Neural cell (in vitro differentiated cells): ENCODE results near the gene PTDSS2. TPM values are rescaled to one million over a fixed set of nuclear protein-coding genes. Genes with fewer than 3 reads are reported as not detected.

Experiments
- H2AFZ ChIP-seq: fragments of 200-600, 300-800 bp; sonication (generic), shearing (Covaris generic); 2 replicates; pipeline ENCODE4 v1.6.0; 2014; ENCODE audit warnings: low read depth, mild to moderate bottlenecking, antibody characterized with exemption, low read length, moderate library complexity
- H3F3A ChIP-seq: fragments of 200-600 bp; shearing (Covaris generic); 2 replicates; pipeline ENCODE4 v1.6.1; 2016; ENCODE audit warnings: mild to moderate bottlenecking, moderate library complexity, mixed read lengths, antibody characterized with exemption, low read length; ENCODE audit not compliant: insufficient read depth, poor library complexity, severe bottlenecking
- H3K27ac ChIP-seq: fragments of 200-600, 300-800 bp; sonication (generic), shearing (Covaris generic); 2 replicates; pipeline ENCODE4 v1.5.1; 2014; ENCODE audit warnings: mild to moderate bottlenecking, low read length, moderate library complexity
- H3K27me3 ChIP-seq: fragments of 300-800, 200-600 bp; sonication (generic), shearing (Covaris generic); 2 replicates; pipeline ENCODE4 v1.6.0; 2014; ENCODE audit warnings: mild to moderate bottlenecking, low read depth, low read length, moderate library complexity; ENCODE audit not compliant: insufficient read depth
- H3K36me3 ChIP-seq: fragments of 300-800, 200-600 bp; sonication (generic), shearing (Covaris generic); 2 replicates; pipeline ENCODE4 v1.5.1; 2014; ENCODE audit warnings: mild to moderate bottlenecking, antibody characterized with exemption, low read length, moderate library complexity; ENCODE audit not compliant: insufficient read depth
- H3K4me2 ChIP-seq: fragments of 300-800, 200-600 bp; sonication (generic), shearing (Covaris generic); 2 replicates; pipeline ENCODE4 v1.6.0; 2014; ENCODE audit warnings: mild to moderate bottlenecking, low read length
- H3K4me3 ChIP-seq: fragments of 300-800, 200-600 bp; sonication (generic), shearing (Covaris generic); 2 replicates; pipeline ENCODE4 v1.5.1; 2014; ENCODE audit warnings: mild to moderate bottlenecking, low read length, moderate library complexity
- H3K79me2 ChIP-seq: fragments of 200-600 bp; shearing (Covaris generic); replicated peaks from 2 replicates; pipeline ENCODE4 v1.6.0; 2014; ENCODE audit warnings: mild to moderate bottlenecking, low read length, moderate library complexity; ENCODE audit not compliant: insufficient read depth
- H3K9ac ChIP-seq: fragments of 300-800, 200-600 bp; sonication (generic), shearing (Covaris generic); 2 replicates; pipeline ENCODE4 v1.6.1; 2016; ENCODE audit warnings: mild to moderate bottlenecking, low read length, mixed read lengths
- H3K9me2 ChIP-seq: fragments of 200-600 bp; shearing (Covaris generic); 2 replicates; pipeline ENCODE4 v1.6.1; 2016; ENCODE audit warnings: mild to moderate bottlenecking, low read length, mixed read lengths; ENCODE audit not compliant: insufficient read depth
- H3K9me3 ChIP-seq: fragments of 200-600, 300-800 bp; sonication (generic), shearing (Covaris generic); 2 replicates; pipeline ENCODE4 v1.6.1; 2016; ENCODE audit warnings: mild to moderate bottlenecking, mixed run types, low read length, moderate library complexity, mixed read lengths
- H4K20me1 ChIP-seq: fragments of 200-600 bp; shearing (Covaris generic); 2 replicates; pipeline ENCODE4 v1.6.1; 2016; ENCODE audit warnings: mild to moderate bottlenecking, mixed run types; ENCODE audit not compliant: insufficient read depth
- CTCF ChIP-seq: fragments of 450-650 bp; IDR thresholded peaks from 2 replicates; pipeline ENCODE4 v1.5.1; 2014; ENCODE audit warnings: antibody characterized with exemption, mild to moderate bottlenecking, moderate library complexity; ENCODE audit not compliant: poor library complexity, severe bottlenecking
- EP300 ChIP-seq: fragments of 450-650 bp; conservative IDR thresholded peaks from 2 replicates; pipeline ENCODE4 v1.6.1; 2014; ENCODE audit warnings: antibody characterized with exemption, mild to moderate bottlenecking, moderate library complexity; ENCODE audit not compliant: poor library complexity, severe bottlenecking
- EZH2 ChIP-seq: fragments of 200-600, 300-800 bp; shearing (Covaris generic), sonication (generic); IDR thresholded peaks from 2 replicates; pipeline ENCODE4 v1.6.1; 2014; ENCODE audit warnings: antibody characterized with exemption, low read length, borderline replicate concordance, mild to moderate bottlenecking; ENCODE audit not compliant: insufficient read depth, poor library complexity, severe bottlenecking
- MXI1 ChIP-seq: fragments of 450-650 bp; conservative IDR thresholded peaks from 2 replicates; pipeline ENCODE4 v1.6.1; 2014; ENCODE audit warnings: antibody characterized with exemption, mild to moderate bottlenecking; ENCODE audit not compliant: poor library complexity, severe bottlenecking
- POLR2AphosphoS5 ChIP-seq: IDR thresholded peaks from 2 replicates; pipeline ENCODE4 v1.6.1; 2012
- RAD21 ChIP-seq: fragments of 450-650 bp; conservative IDR thresholded peaks from 2 replicates; pipeline ENCODE4 v1.6.1; 2014; ENCODE audit warnings: antibody characterized with exemption, mild to moderate bottlenecking, moderate library complexity
- REST ChIP-seq: IDR thresholded peaks from 2 replicates; pipeline ENCODE4 v1.6.1; 2012; ENCODE audit warnings: borderline replicate concordance
- SMC3 ChIP-seq: fragments of 450-650 bp; conservative IDR thresholded peaks from 2 replicates; pipeline ENCODE4 v1.6.1; 2014; ENCODE audit warnings: antibody characterized with exemption, mild to moderate bottlenecking, moderate library complexity; ENCODE audit not compliant: poor library complexity
- TAF1 ChIP-seq: IDR thresholded peaks from 2 replicates; pipeline ENCODE4 v1.6.1; 2012; ENCODE audit warnings: low read depth
- polyA plus RNA-seq: library from polyadenylated mRNA; depleted of rRNA; stranded (reverse); fragments of >200 nt; gene quantifications from 2 replicates; pipeline ENCODE4 v1.2.3, GENCODE V29; 2014

Gene PTDSS2
- polyA plus RNA-seq, 1 donor from 2014 or later: 54.3 TPM

GRCh38 chr11:472272-472671 lies 22.2 kb downstream of the PTDSS2 start:
- H3K9me3 ChIP-seq: no peaks in the 10 kb centered on the region
- H3K79me2 ChIP-seq: no peaks in the 10 kb centered on the region
- H3K36me3 ChIP-seq: peaks cover 6% of the 10 kb centered on the region
- no peak overlapping the region for H3K27ac ChIP-seq
- no peak for TF ChIP-seq MXI1
- TF ChIP-seq SMC3: no peak
- no peak for TF ChIP-seq CTCF
- H3K9ac ChIP-seq: no peak overlapping the region
- no peak overlapping the region for H3K4me3 ChIP-seq
- H3K27me3 ChIP-seq: no peaks in the 10 kb centered on the region
- no peaks in the 10 kb centered on the region for H3F3A ChIP-seq
- H2AFZ ChIP-seq: no peak overlapping the region
- no peaks in the 10 kb centered on the region for H4K20me1 ChIP-seq
- H3K9me2 ChIP-seq: no peaks in the 10 kb centered on the region
- no peak overlapping the region for H3K4me2 ChIP-seq

GRCh38 chr11:472816-473215 lies 22.7 kb downstream of the PTDSS2 start:
- no peaks in the 10 kb centered on the region for H3K9me3 ChIP-seq
- peaks cover 6% of the 10 kb centered on the region for H3K36me3 ChIP-seq

More at GRCh38 chr11:472816-473215, 22.7 kb downstream of the PTDSS2 start:
- Histone ChIP-seq H3K79me2 (no peaks in the 10 kb centered on the region), H3K4me2 (no peak overlapping the region), H3F3A (no peaks in the 10 kb centered on the region), H2AFZ (no peak overlapping the region), H3K27me3 (no peaks in the 10 kb centered on the region), H3K9ac (no peak overlapping the region), H3K9me2 (no peaks in the 10 kb centered on the region), H4K20me1 (no peaks in the 10 kb centered on the region), H3K4me3 (no peak overlapping the region), H3K27ac (no peak overlapping the region)
- no peak for TF ChIP-seq POLR2AphosphoS5
- no peak for TF ChIP-seq EP300
- no peak for TF ChIP-seq CTCF
- no peak for TF ChIP-seq EZH2
- TF ChIP-seq REST: no peak
- no peak for TF ChIP-seq TAF1
- no peak for TF ChIP-seq MXI1
- TF ChIP-seq SMC3: no peak
- no peak for TF ChIP-seq RAD21
